ENCODE data around the gene DOCK6. TPM values are rescaled to one million over a fixed set of nuclear protein-coding genes. Genes with fewer than 3 reads are reported as not detected.

The DOCK6 gene
- total and polyA plus RNA-seq, 2 experiments from 2014 or later = 17.4 to 36.8 TPM

- no peaks in the 10 kb centered on the region for H3K9me3 ChIP-seq (ENCODE audit: low read depth)
- H4K20me1 ChIP-seq (ENCODE audit: insufficient read depth, poor library complexity, severe bottlenecking) = no peaks in the 10 kb centered on the region
- H3K27me3 ChIP-seq = no peaks in the 10 kb centered on the region
- peaks cover 27% of the 10 kb centered on the region for H3K4me1 ChIP-seq (ENCODE audit: insufficient read depth)
- H3K4me3 ChIP-seq = no peak overlapping the region
- H3K36me3 ChIP-seq (replicated peaks; ENCODE audit: insufficient read depth, low read depth) = no peaks in the 10 kb centered on the region
- DNase-seq (ENCODE audit: low spot score) = no peak
- peaks cover 23% of the 10 kb centered on the region for H3K79me2 ChIP-seq
- 96% methylated on average over 5 of the region's 5 CpGs for WGBS (ENCODE audit: low lambda C conversion rate, missing lambda C conversion rate)
- no peak overlapping the region for H3K4me2 ChIP-seq
- H3K27ac ChIP-seq = no peak overlapping the region
- TF ChIP-seq EZH2 (IDR thresholded peaks at IDR 0.05; ENCODE audit: borderline replicate concordance) (no peak), CTCF (IDR thresholded peaks at IDR 0.05; ENCODE audit: poor library complexity) (no peak), EZH2phosphoT487 (IDR thresholded peaks at IDR 0.05; ENCODE audit: low read depth, severe bottlenecking, unreplicated experiment) (no peak)
- H3K9me2 ChIP-seq (replicated peaks; ENCODE audit: insufficient read depth) = no peaks in the 10 kb centered on the region
- no peak overlapping the region for H2AFZ ChIP-seq
Measured at GRCh38 chr19:11199517-11199916, 62.8 kb downstream of the DOCK6 start.

GRCh38 chr19:11198769-11199424, 63.4 kb downstream of the DOCK6 start:
- H3K4me1 ChIP-seq (ENCODE audit: insufficient read depth) = peaks cover 31% of the 10 kb centered on the region
- peaks cover 29% of the 10 kb centered on the region for H3K79me2 ChIP-seq
- no peak overlapping the region for H3K4me3 ChIP-seq
- no peak overlapping the region for H3K4me2 ChIP-seq
- TF ChIP-seq EZH2 (IDR thresholded peaks at IDR 0.05; ENCODE audit: borderline replicate concordance) (no peak), CTCF (IDR thresholded peaks at IDR 0.05; ENCODE audit: poor library complexity) (no peak), EZH2phosphoT487 (IDR thresholded peaks at IDR 0.05; ENCODE audit: low read depth, severe bottlenecking, unreplicated experiment) (no peak)
- H3K9me2 ChIP-seq (replicated peaks; ENCODE audit: insufficient read depth) = no peaks in the 10 kb centered on the region
- H2AFZ ChIP-seq = no peak overlapping the region
- H3K36me3 ChIP-seq (replicated peaks; ENCODE audit: insufficient read depth, low read depth) = no peaks in the 10 kb centered on the region
- no peaks in the 10 kb centered on the region for H3K27me3 ChIP-seq
- no peaks in the 10 kb centered on the region for H4K20me1 ChIP-seq (ENCODE audit: insufficient read depth, poor library complexity, severe bottlenecking)
- no peak for DNase-seq (ENCODE audit: low spot score)
- 70% methylated on average over 7 of the region's 7 CpGs for WGBS (ENCODE audit: low lambda C conversion rate, missing lambda C conversion rate)
- H3K9me3 ChIP-seq (ENCODE audit: low read depth) = no peaks in the 10 kb centered on the region
- H3K27ac ChIP-seq = peak overlapping the region; percentile 93

GRCh38 chr19:11198175-11198534, 64.2 kb downstream of the DOCK6 start:
- H3K79me2 ChIP-seq = peaks cover 36% of the 10 kb centered on the region
- DNase-seq (ENCODE audit: low spot score) = no peak
- no peaks in the 10 kb centered on the region for H3K9me3 ChIP-seq (ENCODE audit: low read depth)
- H3K27me3 ChIP-seq = no peaks in the 10 kb centered on the region
- no peaks in the 10 kb centered on the region for H3K9me2 ChIP-seq (replicated peaks; ENCODE audit: insufficient read depth)
- no peak overlapping the region for H3K4me3 ChIP-seq
- peak overlapping the region; percentile 98 for H3K4me2 ChIP-seq
- no peaks in the 10 kb centered on the region for H3K36me3 ChIP-seq (replicated peaks; ENCODE audit: insufficient read depth, low read depth)
- H2AFZ ChIP-seq = no peak overlapping the region
- peak overlapping the region; percentile 93 for H3K27ac ChIP-seq
- no peaks in the 10 kb centered on the region for H4K20me1 ChIP-seq (ENCODE audit: insufficient read depth, poor library complexity, severe bottlenecking)
- TF ChIP-seq EZH2 (IDR thresholded peaks at IDR 0.05; ENCODE audit: borderline replicate concordance) (no peak), EZH2phosphoT487 (IDR thresholded peaks at IDR 0.05; ENCODE audit: low read depth, severe bottlenecking, unreplicated experiment) (no peak), CTCF (IDR thresholded peaks at IDR 0.05; ENCODE audit: poor library complexity) (no peak)
- 86% methylated on average over 7 of the region's 7 CpGs for WGBS (ENCODE audit: low lambda C conversion rate, missing lambda C conversion rate)
- peaks cover 25% of the 10 kb centered on the region for H3K4me1 ChIP-seq (ENCODE audit: insufficient read depth)

Data from hepatocyte (in vitro differentiated cells).